Measurements from ENCODE around the gene PTPRN2.

- TF ChIP-seq CTCF (IDR thresholded peaks at IDR 0.05): no peak
- TF ChIP-seq POLR2AphosphoS5 (IDR thresholded peaks at IDR 0.05): no peak
Measured at GRCh38 chr7:157634401-157635147, 953.0 kb downstream of the PTPRN2 start.
